Common myeloid progenitor, CD34-positive (primary cell): ENCODE data around the gene ZGPAT.
A peak's percentile ranks its signal among the peaks of the same experiment; 100 is the strongest.

ENCODE experiments used
- CTCF ChIA-PET: fragments of 350-600 bp; sonication (Branson Sonifier 250); formaldehyde crosslinking; loops from one replicate; lab custom pipeline; 2021; ENCODE audit warnings: antibody characterized with exemption; lab: Charles Lee
- POLR2A ChIA-PET: fragments of 350-600 bp; sonication (Branson Sonifier 250); formaldehyde crosslinking; loops from one replicate; lab custom pipeline; 2021; ENCODE audit warnings: antibody characterized with exemption; lab: Charles Lee
- DNase-seq, 3 donors: peaks; one replicate each; pipeline versions ENCODE4 v3.0.0 to v3.0.0-alpha.2; 2013
- H3K27ac ChIP-seq, 2 experiments: 1 replicate in 1 of 2; 2 replicates in 1 of 2; pipeline ENCODE4 v1.7.0; 2013; ENCODE audit warnings: inconsistent platforms in 2 of 2, low read length in 2 of 2, mild to moderate bottlenecking in 2 of 2, low read depth in 1 of 2, moderate library complexity in 1 of 2; ENCODE audit not compliant: severe bottlenecking in 2 of 2, insufficient read depth in 1 of 2, poor library complexity in 1 of 2
- H3K27me3 ChIP-seq, 5 experiments: replicated peaks in 2 of 5; 1 replicate in 3 of 5; 2 replicates in 2 of 5; pipeline versions ENCODE4 v1.6.1 to v1.7.0; 2013; ENCODE audit warnings: low read length in 4 of 5, mild to moderate bottlenecking in 2 of 5, moderate library complexity in 2 of 5, inconsistent platforms in 1 of 5; ENCODE audit not compliant: insufficient read depth in 5 of 5, control insufficient read depth in 4 of 5
- H3K36me3 ChIP-seq, 4 experiments: 1 replicate in 2 of 4; 2 replicates in 2 of 4; pipeline versions ENCODE4 v1.6.1 to v1.7.0; 2013; ENCODE audit warnings: low read length in 3 of 4, control low read depth in 1 of 4, mild to moderate bottlenecking in 1 of 4; ENCODE audit not compliant: control insufficient read depth in 4 of 4, insufficient read depth in 4 of 4
- H3K4me1 ChIP-seq, 4 experiments: 1 replicate in 3 of 4; 2 replicates in 1 of 4; pipeline versions ENCODE4 v1.6.1 to v1.7.1; 2013; ENCODE audit warnings: low read length in 3 of 4, mild to moderate bottlenecking in 3 of 4, control low read depth in 1 of 4, inconsistent platforms in 1 of 4, moderate library complexity in 1 of 4; ENCODE audit not compliant: control insufficient read depth in 4 of 4, insufficient read depth in 4 of 4; ENCODE audit errors: control extremely low read depth in 1 of 4
- H3K4me3 ChIP-seq, 7 experiments: 1 replicate in 4 of 7; 2 replicates in 3 of 7; pipeline versions ENCODE4 v1.5.1 to v1.7.0; 2013; ENCODE audit warnings: mild to moderate bottlenecking in 7 of 7, low read length in 6 of 7, moderate library complexity in 6 of 7, inconsistent platforms in 2 of 7, low read depth in 2 of 7, control low read depth in 1 of 7; ENCODE audit not compliant: insufficient read depth in 4 of 7, control insufficient read depth in 1 of 7; ENCODE audit errors: extremely low read depth in 1 of 7
- H3K9me3 ChIP-seq, 5 experiments: 1 replicate in 4 of 5; 2 replicates in 1 of 5; pipeline versions ENCODE4 v1.6.1 to v1.7.1; 2013; ENCODE audit warnings: low read length in 4 of 5, mild to moderate bottlenecking in 2 of 5, inconsistent platforms in 1 of 5, low read depth in 1 of 5, moderate library complexity in 1 of 5; ENCODE audit not compliant: control insufficient read depth in 4 of 5, insufficient read depth in 2 of 5; ENCODE audit errors: control extremely low read depth in 1 of 5
- WGBS: methylation state at CpG from one replicate; pipeline ENCODE4 v1.1.5; 2013; ENCODE audit not compliant: insufficient coverage; 5-methylcytosine and 5-hydroxymethylcytosine counted together

ZGPAT gene

DNA sequence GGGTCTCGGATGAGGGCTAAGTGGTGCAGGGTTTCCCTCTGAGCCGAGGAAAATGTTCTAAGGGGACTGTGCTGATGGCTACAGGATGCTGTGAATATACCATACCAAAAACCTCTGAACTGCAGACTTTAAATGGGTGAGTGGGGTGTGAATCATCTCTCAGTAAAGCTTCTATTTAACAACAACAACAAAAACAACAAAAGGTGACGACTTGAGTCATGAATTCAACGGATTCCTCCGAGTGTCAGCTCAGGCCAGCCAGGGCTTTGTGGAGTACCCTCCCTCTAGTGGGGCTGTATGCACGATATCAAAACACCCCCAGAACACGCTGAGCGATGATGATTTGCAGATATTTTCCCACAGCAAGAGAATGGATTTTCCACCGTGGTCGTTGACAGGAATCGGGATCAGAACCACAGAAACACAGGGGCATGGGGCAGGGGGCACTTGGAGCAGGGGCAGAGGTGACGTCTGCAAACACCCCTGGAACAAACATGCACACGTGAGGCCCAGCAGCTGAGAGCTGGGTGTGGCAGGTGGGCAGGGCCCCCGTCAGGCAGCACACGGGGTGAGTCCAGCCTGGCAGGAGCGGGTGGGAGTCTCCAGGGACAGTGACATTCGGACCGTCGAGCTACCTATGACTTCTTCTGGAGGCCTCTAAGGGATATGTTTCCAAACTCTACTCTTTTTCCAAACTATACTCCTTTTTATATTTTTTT, 70.4 kb downstream of the ZGPAT start:
- DNase-seq = no peak
- H3K36me3 ChIP-seq = no peaks in the 10 kb centered on the region
- H3K27me3 ChIP-seq = no peaks in the 10 kb centered on the region
- CTCF ChIA-PET = interaction anchor here (1.1 to 2.2 kb wide), 5 partner anchors 11 to 110 kb away, joined by 3 to 5 read pairs (median 3); no protein-coding TSS in a partner anchor
- no peak overlapping the region for H3K27ac ChIP-seq
- no peaks in the 10 kb centered on the region for H3K9me3 ChIP-seq
- peaks cover 0 to 10% (median 5%) of the 10 kb centered on the region in 4 experiments for H3K4me1 ChIP-seq
- no peak overlapping the region for H3K4me3 ChIP-seq
- POLR2A ChIA-PET = interaction anchor here (0.6 kb wide), 1 partner anchor 71 kb away, joined by 3 read pairs; the partner anchor contains the start of genes ARFRP1 and ZGPAT
- WGBS = 65% methylated on average over 14 of the region's 19 CpGs

DNA sequence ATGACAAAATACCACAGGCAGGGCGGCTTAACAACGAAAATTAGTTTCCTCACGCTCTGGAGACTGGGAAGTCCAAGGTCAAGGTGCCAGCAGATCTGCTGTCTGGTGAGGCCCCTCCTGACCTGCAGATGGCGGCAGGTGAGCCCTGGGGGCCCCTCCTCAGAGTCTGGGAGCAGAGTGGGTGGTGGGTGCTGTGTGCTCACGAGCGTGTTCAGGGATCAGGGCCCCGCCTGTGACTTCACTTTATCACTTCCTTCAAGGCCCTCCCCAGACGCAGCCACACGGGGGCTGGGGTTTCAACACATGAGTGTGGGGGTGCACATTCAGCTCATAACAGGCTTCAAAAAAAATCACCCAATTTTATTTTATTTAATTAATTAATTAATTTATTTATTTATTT, 71.0 kb downstream of the ZGPAT start:
- no peak overlapping the region for H3K4me3 ChIP-seq
- CTCF ChIA-PET = interaction anchor here (1.3 to 2.2 kb wide), 4 partner anchors 11 to 110 kb away, joined by 3 to 5 read pairs (median 4); no protein-coding TSS in a partner anchor
- POLR2A ChIA-PET = no interaction called here
- H3K9me3 ChIP-seq = no peaks in the 10 kb centered on the region
- 96% methylated on average over 3 of the region's 9 CpGs for WGBS
- H3K27me3 ChIP-seq = no peaks in the 10 kb centered on the region
- peak in 1 of 3 donors; percentile 28 for DNase-seq
- peaks cover 0 to 10% (median 5%) of the 10 kb centered on the region in 4 experiments for H3K4me1 ChIP-seq
- no peaks in the 10 kb centered on the region for H3K36me3 ChIP-seq
- no peak overlapping the region for H3K27ac ChIP-seq

GRCh38 chr20:63781181-63781580, 73.3 kb downstream of the ZGPAT start:
- H3K27ac ChIP-seq = no peak overlapping the region
- no peaks in the 10 kb centered on the region for H3K36me3 ChIP-seq
- H3K27me3 ChIP-seq = no peaks in the 10 kb centered on the region
- WGBS = 99% methylated on average over 12 of the region's 14 CpGs
- ChIA-PET CTCF (no interaction called here), POLR2A (no interaction called here)
- peaks cover 0 to 7% (median under 1%) of the 10 kb centered on the region in 4 experiments for H3K4me1 ChIP-seq
- no peak overlapping the region for H3K4me3 ChIP-seq
- no peaks in the 10 kb centered on the region for H3K9me3 ChIP-seq
- DNase-seq = no peak

- Histone ChIP-seq H3K4me3 (no peak overlapping the region), H3K36me3 (peaks cover 0 to under 1% (median 0%) of the 10 kb centered on the region in 4 experiments), H3K9me3 (no peaks in the 10 kb centered on the region), H3K27ac (no peak overlapping the region), H3K27me3 (no peaks in the 10 kb centered on the region), H3K4me1 (peaks cover 0 to 7% (median under 1%) of the 10 kb centered on the region in 4 experiments)
- CTCF ChIA-PET = no interaction called here
- WGBS = 90% methylated on average over 10 of the region's 18 CpGs
- peak in 2 of 3 donors; percentile 28 to 40 for DNase-seq
- POLR2A ChIA-PET = no interaction called here
These were observed 74.2 kb downstream of the ZGPAT start for GRCh38 chr20:63782051-63782471.

DNA sequence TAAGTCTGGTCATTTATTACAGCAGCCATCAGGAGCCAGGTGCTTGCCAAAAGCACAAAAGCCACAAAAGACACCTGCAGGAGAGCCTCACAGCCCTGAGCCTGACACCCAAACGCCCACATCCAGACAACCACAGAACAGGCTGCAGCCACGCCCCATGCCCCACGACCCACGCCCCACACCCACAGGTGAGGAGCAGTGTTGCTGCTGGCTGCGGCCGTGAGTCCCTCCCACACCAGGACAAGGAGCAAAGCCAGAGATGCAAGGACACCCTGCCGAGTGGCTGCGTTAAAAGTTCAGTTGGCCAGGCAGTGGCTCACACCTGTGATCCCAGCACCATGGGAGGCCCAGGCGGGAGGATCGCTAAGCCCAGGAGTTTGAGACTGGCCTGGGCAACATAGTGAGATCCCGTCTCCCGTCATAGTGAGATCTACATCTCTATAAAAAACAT, 74.7 kb downstream of the ZGPAT start:
- Histone ChIP-seq H3K9me3 (no peaks in the 10 kb centered on the region), H3K4me3 (no peak overlapping the region), H3K27ac (no peak overlapping the region), H3K4me1 (peaks cover 0 to 7% (median under 1%) of the 10 kb centered on the region in 4 experiments), H3K27me3 (no peaks in the 10 kb centered on the region), H3K36me3 (peaks cover 0 to 5% (median 0%) of the 10 kb centered on the region in 4 experiments)
- no peak for DNase-seq
- ChIA-PET CTCF (no interaction called here), POLR2A (no interaction called here)
- WGBS = 90% methylated on average over 10 of the region's 12 CpGs

GRCh38 chr20:63783970-63784369, 76.1 kb downstream of the ZGPAT start:
- H3K27me3 ChIP-seq = no peaks in the 10 kb centered on the region
- POLR2A ChIA-PET = interaction anchor here (0.7 kb wide), 1 partner anchor 81 kb away, joined by 3 read pairs; the partner anchor contains the start of gene TPD52L2
- H3K4me1 ChIP-seq = no peaks in the 10 kb centered on the region
- peaks cover 0 to 9% (median under 1%) of the 10 kb centered on the region in 4 experiments for H3K36me3 ChIP-seq
- CTCF ChIA-PET = interaction anchor here (0.7 to 3.5 kb wide), 8 partner anchors 8 to 81 kb away, joined by 3 to 24 read pairs (median 4); partner anchors contain the start of gene TPD52L2
- no peak for DNase-seq
- no peaks in the 10 kb centered on the region for H3K9me3 ChIP-seq
- H3K27ac ChIP-seq = no peak overlapping the region
- no peak overlapping the region for H3K4me3 ChIP-seq
- WGBS = 95% methylated on average over 11 of the region's 16 CpGs

GRCh38 chr20:63785691-63786131, 77.9 kb downstream of the ZGPAT start:
- Histone ChIP-seq H3K27ac (no peak overlapping the region), H3K27me3 (no peaks in the 10 kb centered on the region), H3K9me3 (no peaks in the 10 kb centered on the region), H3K36me3 (peaks cover 0 to 25% (median 9%) of the 10 kb centered on the region in 4 experiments), H3K4me3 (no peak overlapping the region), H3K4me1 (no peaks in the 10 kb centered on the region)
- CTCF ChIA-PET = interaction anchor here (0.7 to 3.5 kb wide), 12 partner anchors 9 to 195 kb away, joined by 3 to 24 read pairs (median 3); partner anchors contain the start of genes PRPF6 and RTEL1
- POLR2A ChIA-PET = interaction anchor here (0.7 kb wide), 1 partner anchor 265 kb away, joined by 4 read pairs; no protein-coding TSS in a partner anchor
- 79% methylated on average over 13 of the region's 14 CpGs for WGBS
- no peak for DNase-seq
